ENCODE results near the gene FRMD4B.

FRMD4B gene

DNA sequence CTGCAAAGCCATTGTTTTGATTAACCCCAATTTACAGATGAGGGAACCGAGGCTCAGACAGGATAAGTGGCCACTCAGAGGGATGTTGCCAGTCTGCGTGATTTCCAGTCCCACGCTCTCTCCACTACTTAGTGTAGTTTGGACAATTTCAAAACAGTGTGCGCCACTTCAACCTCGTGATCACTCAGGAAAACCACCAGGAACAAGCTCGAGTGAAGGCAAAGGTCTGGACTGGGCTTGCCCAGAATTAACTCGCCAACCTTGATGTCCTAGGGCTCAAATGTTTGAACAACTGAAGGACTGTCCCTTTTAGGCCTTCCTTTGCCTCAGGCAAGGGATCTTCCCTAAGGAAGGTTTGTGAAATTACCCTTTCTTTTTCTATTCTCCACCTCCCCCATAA is 139.3 kb downstream of the FRMD4B start:
- no peak for DNase-seq (ENCODE audit: low read depth)
- TF ChIP-seq, protein P1, sequence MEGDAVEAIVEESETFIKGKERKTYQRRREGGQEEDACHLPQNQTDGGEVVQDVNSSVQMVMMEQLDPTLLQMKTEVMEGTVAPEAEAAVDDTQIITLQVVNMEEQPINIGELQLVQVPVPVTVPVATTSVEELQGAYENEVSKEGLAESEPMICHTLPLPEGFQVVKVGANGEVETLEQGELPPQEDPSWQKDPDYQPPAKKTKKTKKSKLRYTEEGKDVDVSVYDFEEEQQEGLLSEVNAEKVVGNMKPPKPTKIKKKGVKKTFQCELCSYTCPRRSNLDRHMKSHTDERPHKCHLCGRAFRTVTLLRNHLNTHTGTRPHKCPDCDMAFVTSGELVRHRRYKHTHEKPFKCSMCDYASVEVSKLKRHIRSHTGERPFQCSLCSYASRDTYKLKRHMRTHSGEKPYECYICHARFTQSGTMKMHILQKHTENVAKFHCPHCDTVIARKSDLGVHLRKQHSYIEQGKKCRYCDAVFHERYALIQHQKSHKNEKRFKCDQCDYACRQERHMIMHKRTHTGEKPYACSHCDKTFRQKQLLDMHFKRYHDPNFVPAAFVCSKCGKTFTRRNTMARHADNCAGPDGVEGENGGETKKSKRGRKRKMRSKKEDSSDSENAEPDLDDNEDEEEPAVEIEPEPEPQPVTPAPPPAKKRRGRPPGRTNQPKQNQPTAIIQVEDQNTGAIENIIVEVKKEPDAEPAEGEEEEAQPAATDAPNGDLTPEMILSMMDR (IDR thresholded peaks at IDR 0.05; ENCODE audit: insufficient read depth, low read depth, low read length, missing control alignments) = no peak
- no peak overlapping the region for H3K4me3 ChIP-seq (ENCODE audit: low read depth, low read length)

DNA sequence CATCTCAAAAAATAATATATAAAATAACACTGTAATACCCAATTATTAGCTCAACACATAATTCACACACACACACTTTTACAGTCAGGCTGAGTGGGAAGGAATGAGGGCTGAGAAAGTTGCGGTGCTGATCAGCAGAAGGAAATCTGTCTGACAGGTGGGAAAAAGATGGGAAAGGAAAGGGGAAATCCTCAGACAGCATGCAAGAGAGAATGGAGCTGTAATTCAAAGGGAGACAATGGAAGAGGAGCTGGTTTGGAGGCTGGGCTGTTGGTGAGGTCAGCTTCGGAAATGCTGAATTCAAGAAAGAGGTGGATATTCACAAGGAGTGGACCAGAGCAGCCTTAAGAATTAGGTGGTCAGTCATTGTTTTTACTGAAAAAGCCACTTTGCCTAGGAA is 141.8 kb downstream of the FRMD4B start:
- no peak for DNase-seq (ENCODE audit: low read depth)
- TF ChIP-seq, protein P1 (IDR thresholded peaks at IDR 0.05; ENCODE audit: insufficient read depth, low read depth, low read length, missing control alignments) = no peak
- H3K4me3 ChIP-seq (ENCODE audit: low read depth, low read length) = no peak overlapping the region

GRCh38 chr3:69241769-69242168 is 144.1 kb downstream of the FRMD4B start:
- TF ChIP-seq, protein P1 (IDR thresholded peaks at IDR 0.05; ENCODE audit: insufficient read depth, low read depth, low read length, missing control alignments) = no peak
- no peak overlapping the region for H3K4me3 ChIP-seq (ENCODE audit: low read depth, low read length)
- DNase-seq (ENCODE audit: low read depth) = peak; percentile 53

- TF ChIP-seq, protein P1 (IDR thresholded peaks at IDR 0.05; ENCODE audit: insufficient read depth, low read depth, low read length, missing control alignments) = no peak
- DNase-seq (ENCODE audit: low read depth) = peak; percentile 88
- 0 out of 2 replicates have a peak overlapping the region, but pooled peaks have one; percentile 5 for H3K4me3 ChIP-seq (ENCODE audit: low read depth, low read length)
Measured at GRCh38 chr3:69240651-69241568, 145.0 kb downstream of the FRMD4B start.

- TF ChIP-seq, protein P1 (IDR thresholded peaks at IDR 0.05; ENCODE audit: insufficient read depth, low read depth, low read length, missing control alignments) = no peak
- DNase-seq (ENCODE audit: low read depth) = no peak
- no peak overlapping the region for H3K4me3 ChIP-seq (ENCODE audit: low read depth, low read length)
Measured at GRCh38 chr3:69239063-69239462, 146.8 kb downstream of the FRMD4B start.

GRCh38 chr3:69236812-69237707 is 148.8 kb downstream of the FRMD4B start:
- DNase-seq (ENCODE audit: low read depth) = no peak
- TF ChIP-seq, protein P1 (IDR thresholded peaks at IDR 0.05; ENCODE audit: insufficient read depth, low read depth, low read length, missing control alignments) = no peak
- H3K4me3 ChIP-seq (ENCODE audit: low read depth, low read length) = no peak overlapping the region
